Testis (tissue), 3 donors: Measurements from ENCODE around the gene HNRNPL. TPM values are rescaled to one million over a fixed set of nuclear protein-coding genes. Genes with fewer than 3 reads are reported as not detected.
A peak's percentile ranks its signal among the peaks of the same experiment; 100 is the strongest.

Experiments
- DNase-seq: peaks from one replicate; pipeline ENCODE4 v3.0.0-alpha.2; 2019
- H3K27ac ChIP-seq, 2 donors: fragments of 200-600 bp; sonication (generic); one replicate each; pipeline ENCODE4 v1.5.1; 2019
- H3K27me3 ChIP-seq: fragments of 200-600 bp; sonication (generic); one replicate; pipeline ENCODE4 v1.5.1; 2019
- H3K36me3 ChIP-seq: fragments of 200-600 bp; sonication (generic); one replicate; pipeline ENCODE4 v1.5.1; 2017; ENCODE audit warnings: low read depth; ENCODE audit errors: missing control alignments
- H3K4me1 ChIP-seq: fragments of 200-600 bp; sonication (generic); one replicate; pipeline ENCODE4 v1.5.1; 2019
- H3K4me3 ChIP-seq, 2 donors: fragments of 200-600 bp; sonication (generic); one replicate each; pipeline ENCODE4 v1.5.1; 2017 to 2019
- H3K9me3 ChIP-seq: fragments of 200-600 bp; sonication (generic); one replicate; pipeline ENCODE4 v1.5.1; 2017
- POLR2A ChIP-seq: fragments of 450-650 bp; IDR thresholded peaks from one replicate; pipeline ENCODE4 v1.6.1; 2017; ENCODE audit warnings: antibody characterized with exemption, mild to moderate bottlenecking, moderate library complexity
- WGBS, 2 donors: methylation state at CpG; one replicate each; pipeline ENCODE4 v1.1.5; 2018; 5-methylcytosine and 5-hydroxymethylcytosine counted together
- intact Hi-C: fragments of 100-400 bp; cut with DNase I; formaldehyde crosslinking; loops from one replicate; pipeline ENCODE4 v1.15.1; 2023; ENCODE audit warnings: low total_unique reads
- polyA plus RNA-seq: library from polyadenylated mRNA; stranded (reverse); fragments of 350-450 nt; fragmentation: Illumina TruSeq; extraction: RNeasy Lipid Tissue Mini Kit (QIAGEN cat#74804); gene quantifications from one replicate; pipeline ENCODE4 v1.2.3, GENCODE V29; 2014; ENCODE audit warnings: low read depth, low replicate concordance; ENCODE audit not compliant: insufficient read depth
- total RNA-seq, 2 donors: library from RNA; depleted of rRNA; stranded (reverse); fragments of >200 nt; gene quantifications; one replicate each; pipeline ENCODE4 v1.2.3, GENCODE V29; 2016
- TF ChIP-seq, protein P1 (sequence below), 3 experiments: fragments of 450-650 bp in 2 of 3; fragments of 200-600 bp in 1 of 3; sonication (generic) in 1 of 3; IDR thresholded peaks; one replicate each; pipeline ENCODE4 v1.5.1; 2016 to 2019; ENCODE audit warnings: antibody characterized with exemption in 3 of 3, mild to moderate bottlenecking in 2 of 3, moderate library complexity in 1 of 3

The HNRNPL gene
- total and polyA plus RNA-seq, 3 donors from 2014 or later, result 216 to 307 (median 249) TPM

GRCh38 chr19:38836159-38836982 is 13.4 kb downstream of the HNRNPL start:
- no peak overlapping the region for H3K27ac ChIP-seq
- TF ChIP-seq POLR2A, result no peak
- TF ChIP-seq, protein P1, sequence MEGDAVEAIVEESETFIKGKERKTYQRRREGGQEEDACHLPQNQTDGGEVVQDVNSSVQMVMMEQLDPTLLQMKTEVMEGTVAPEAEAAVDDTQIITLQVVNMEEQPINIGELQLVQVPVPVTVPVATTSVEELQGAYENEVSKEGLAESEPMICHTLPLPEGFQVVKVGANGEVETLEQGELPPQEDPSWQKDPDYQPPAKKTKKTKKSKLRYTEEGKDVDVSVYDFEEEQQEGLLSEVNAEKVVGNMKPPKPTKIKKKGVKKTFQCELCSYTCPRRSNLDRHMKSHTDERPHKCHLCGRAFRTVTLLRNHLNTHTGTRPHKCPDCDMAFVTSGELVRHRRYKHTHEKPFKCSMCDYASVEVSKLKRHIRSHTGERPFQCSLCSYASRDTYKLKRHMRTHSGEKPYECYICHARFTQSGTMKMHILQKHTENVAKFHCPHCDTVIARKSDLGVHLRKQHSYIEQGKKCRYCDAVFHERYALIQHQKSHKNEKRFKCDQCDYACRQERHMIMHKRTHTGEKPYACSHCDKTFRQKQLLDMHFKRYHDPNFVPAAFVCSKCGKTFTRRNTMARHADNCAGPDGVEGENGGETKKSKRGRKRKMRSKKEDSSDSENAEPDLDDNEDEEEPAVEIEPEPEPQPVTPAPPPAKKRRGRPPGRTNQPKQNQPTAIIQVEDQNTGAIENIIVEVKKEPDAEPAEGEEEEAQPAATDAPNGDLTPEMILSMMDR (IDR thresholded peaks at IDR 0.05), result no peak
- peaks cover 7% of the 10 kb centered on the region for H3K4me1 ChIP-seq
- H3K4me3 ChIP-seq, result no peak overlapping the region
- DNase-seq, result no peak
- WGBS, 2 donors, result 63 to 66% methylated on average over 8 of the region's 8 CpGs
- H3K27me3 ChIP-seq, result no peaks in the 10 kb centered on the region
- no peaks in the 10 kb centered on the region for H3K36me3 ChIP-seq
- intact Hi-C loops, result no loop called here
- H3K9me3 ChIP-seq, result no peaks in the 10 kb centered on the region

DNA sequence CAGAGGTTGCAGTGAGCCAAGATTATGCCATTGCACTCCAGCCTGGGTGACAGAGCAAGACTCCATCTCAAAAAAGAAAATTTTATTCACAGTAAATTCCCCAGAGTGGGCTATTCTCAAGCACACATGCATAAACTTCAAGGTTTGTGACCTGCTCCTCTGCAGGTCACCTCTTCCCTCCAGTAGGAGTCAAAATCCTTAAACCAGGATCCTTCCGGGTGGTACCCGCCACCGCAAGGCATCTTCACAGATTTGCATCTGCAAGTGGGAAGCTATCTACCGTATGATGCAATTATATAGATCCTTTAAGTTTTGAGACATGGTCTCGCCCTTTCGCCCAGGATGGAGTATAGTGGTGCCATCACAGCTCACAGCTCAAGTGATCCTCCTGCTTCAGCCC is 15.2 kb downstream of the HNRNPL start:
- Histone ChIP-seq H3K27ac (no peak overlapping the region), H3K36me3 (no peaks in the 10 kb centered on the region), H3K4me3 (no peak overlapping the region), H3K4me1 (peaks cover 15% of the 10 kb centered on the region), H3K27me3 (no peaks in the 10 kb centered on the region), H3K9me3 (no peaks in the 10 kb centered on the region)
- TF ChIP-seq, protein P1 (IDR thresholded peaks at IDR 0.05), result no peak
- TF ChIP-seq POLR2A, result no peak
- intact Hi-C loops, result no loop called here
- no peak for DNase-seq
- 92 to 93% methylated on average over 6 of the region's 6 CpGs for WGBS, 2 donors

- H3K4me1 ChIP-seq, result peaks cover 15% of the 10 kb centered on the region
- H3K27me3 ChIP-seq, result no peaks in the 10 kb centered on the region
- 94 to 95% methylated on average over 4 of the region's 4 CpGs for WGBS, 2 donors
- H3K36me3 ChIP-seq, result no peaks in the 10 kb centered on the region
- DNase-seq, result no peak
- H3K27ac ChIP-seq, result no peak overlapping the region
- no peaks in the 10 kb centered on the region for H3K9me3 ChIP-seq
- intact Hi-C loops, result no loop called here
- TF ChIP-seq, protein P1 (IDR thresholded peaks at IDR 0.05), result no peak
- TF ChIP-seq POLR2A, result no peak
- H3K4me3 ChIP-seq, result no peak overlapping the region
Measured at GRCh38 chr19:38834104-38834490, 15.7 kb downstream of the HNRNPL start.

DNA sequence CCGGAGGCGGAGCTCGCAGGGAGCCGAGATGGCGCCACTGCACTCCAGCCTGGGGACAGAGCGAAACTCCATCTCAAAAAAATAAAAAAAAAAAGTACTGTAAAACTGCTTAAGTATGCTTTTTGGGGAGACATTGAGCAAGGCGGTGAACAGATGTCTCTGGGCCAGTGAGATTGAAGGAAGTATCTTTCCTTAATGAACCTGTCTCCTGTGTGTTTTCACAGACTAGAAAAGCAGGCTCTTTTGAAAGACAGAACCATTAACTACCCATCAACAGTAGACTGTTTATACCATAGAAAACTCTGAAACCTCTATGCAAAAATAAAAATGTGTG is 16.7 kb downstream of the HNRNPL start:
- intact Hi-C loops, result no loop called here
- no peaks in the 10 kb centered on the region for H3K36me3 ChIP-seq

More for the DNA sequence above, 16.7 kb downstream of the HNRNPL start:
- DNase-seq, result no peak
- TF ChIP-seq, protein P1 (IDR thresholded peaks at IDR 0.05), result no peak
- no peak for TF ChIP-seq POLR2A
- peaks cover 15% of the 10 kb centered on the region for H3K4me1 ChIP-seq
- WGBS, 2 donors, result 40 to 58% methylated on average over 7 of the region's 7 CpGs
- H3K4me3 ChIP-seq, result peak overlapping the region in 1 of 2 donors; percentile 86
- no peaks in the 10 kb centered on the region for H3K27me3 ChIP-seq
- peak overlapping the region; percentile 84 to 92 for H3K27ac ChIP-seq
- no peaks in the 10 kb centered on the region for H3K9me3 ChIP-seq
